ENCODE results near the gene TARS2.

DNA sequence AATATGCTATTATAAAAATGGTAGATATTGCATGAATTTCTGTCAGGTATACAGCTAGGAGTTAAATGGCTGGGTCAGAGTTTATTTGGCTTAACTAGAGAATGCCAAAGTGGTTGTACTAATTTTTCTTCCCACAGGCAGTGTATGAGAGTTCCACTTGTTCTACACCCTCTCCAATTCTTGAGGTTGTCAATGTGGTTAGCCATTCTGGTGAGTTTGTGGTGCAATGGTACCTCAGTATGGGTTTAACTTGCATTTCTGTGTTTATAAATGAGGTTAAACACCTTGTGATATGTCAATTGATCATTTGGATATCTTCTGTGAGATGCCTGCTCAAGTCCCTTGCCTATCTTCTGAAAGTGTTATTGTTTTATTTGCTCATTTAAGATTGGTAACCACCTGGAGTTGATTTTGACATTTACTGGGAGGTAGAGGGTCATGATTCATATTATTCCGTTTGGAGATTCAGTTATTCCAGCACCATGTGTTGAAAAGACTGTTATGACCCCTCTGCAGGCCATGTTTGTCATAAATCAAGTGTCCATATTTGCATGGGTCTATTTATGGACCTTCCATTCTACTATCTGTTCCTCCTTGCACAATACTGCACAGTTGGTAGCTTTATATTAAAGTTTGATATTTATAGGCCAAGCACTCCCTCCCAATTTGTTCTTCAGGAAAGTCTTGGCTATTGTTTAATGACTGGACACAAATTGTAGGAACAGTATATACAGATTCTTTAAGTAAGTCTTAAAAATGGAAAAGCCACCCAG, 34.2 kb downstream of the TARS2 start:
- no peak for TF ChIP-seq POLR2A (IDR thresholded peaks at IDR 0.05; ENCODE audit: low read length)
- no peak for TF ChIP-seq GATA1 (IDR thresholded peaks at IDR 0.05; ENCODE audit: low read depth, low read length)

All from erythroblast (primary cell).